Suprapubic skin (tissue), 4 donors: ENCODE measurements around the gene NEURL3. TPM values are rescaled to one million over a fixed set of nuclear protein-coding genes. Genes with fewer than 3 reads are reported as not detected.

Experiments used
- DNase-seq, 2 donors: peaks; one replicate each; pipeline ENCODE4 v3.0.0-alpha.2; 2019; ENCODE audit warnings: low spot score in 2 of 2
- H3K27ac ChIP-seq: fragments of 200-600 bp; sonication (generic); one replicate; pipeline ENCODE4 v1.5.1; 2019
- H3K27me3 ChIP-seq: fragments of 200-600 bp; sonication (generic); one replicate; pipeline ENCODE4 v1.5.1; 2019
- H3K36me3 ChIP-seq: fragments of 200-600 bp; sonication (generic); one replicate; pipeline ENCODE4 v1.5.1; 2019
- H3K4me1 ChIP-seq: fragments of 200-600 bp; sonication (generic); one replicate; pipeline ENCODE4 v1.5.1; 2019
- H3K4me3 ChIP-seq: fragments of 200-600 bp; sonication (generic); one replicate; pipeline ENCODE4 v1.5.1; 2019; ENCODE audit warnings: mild to moderate bottlenecking
- H3K9me3 ChIP-seq: fragments of 200-600 bp; sonication (generic); one replicate; pipeline ENCODE4 v1.5.1; 2019
- EP300 ChIP-seq: sonication (generic); formaldehyde crosslinking; IDR thresholded peaks from one replicate; pipeline ENCODE4 v1.6.1; 2017; ENCODE audit warnings: antibody characterized with exemption
- POLR2A ChIP-seq, 2 donors: fragments of 450-650 bp; IDR thresholded peaks; one replicate each; pipeline ENCODE4 v1.6.1; 2017; ENCODE audit warnings: antibody characterized with exemption in 2 of 2, mild to moderate bottlenecking in 2 of 2, moderate library complexity in 2 of 2
- POLR2AphosphoS5 ChIP-seq, 3 donors: sonication (generic); formaldehyde crosslinking; IDR thresholded peaks; one replicate each; pipeline ENCODE4 v1.6.1; 2017; ENCODE audit warnings: antibody characterized with exemption in 3 of 3
- WGBS: methylation state at CpG from one replicate; pipeline ENCODE4 v1.1.5; 2018; 5-methylcytosine and 5-hydroxymethylcytosine counted together
- total RNA-seq, 4 donors: library from RNA; depleted of rRNA; stranded (reverse); fragments of >200 nt; gene quantifications; one replicate each; pipeline ENCODE4 v1.1.0, GENCODE V29; 2016
- TF ChIP-seq, protein P1 (sequence below), 2 donors: fragments of 200-600 bp in 1 of 2; fragments of 450-650 bp in 1 of 2; sonication (generic) in 1 of 2; IDR thresholded peaks; one replicate each; pipeline ENCODE4 v1.5.1; 2016 to 2019; ENCODE audit warnings: antibody characterized with exemption in 2 of 2, mild to moderate bottlenecking in 1 of 2, moderate library complexity in 1 of 2

Gene NEURL3
- total RNA-seq, 4 donors from 2014 or later, result 0.52 to 2.6 (median 1.5) TPM

DNA sequence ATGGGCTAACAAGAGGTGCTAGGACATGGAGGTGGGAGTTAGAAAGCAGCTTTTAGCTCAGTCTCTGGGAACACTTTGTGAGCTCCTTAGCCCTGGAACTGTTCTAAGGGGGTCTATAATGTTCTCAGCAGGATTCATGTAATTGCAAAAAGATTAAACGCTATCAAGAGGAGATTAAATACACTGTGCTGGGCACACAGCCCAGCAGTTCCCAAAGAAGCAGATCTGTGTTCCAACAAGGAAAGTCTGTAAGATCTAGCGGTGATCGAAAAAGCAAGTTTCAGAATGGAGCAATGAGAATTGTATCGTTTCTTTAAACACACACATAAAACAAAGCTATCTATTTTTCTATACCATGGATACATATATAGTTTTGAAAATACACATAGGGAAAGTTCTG is 29.0 kb upstream of the NEURL3 start:
- no peaks in the 10 kb centered on the region for H3K36me3 ChIP-seq
- WGBS, result 28% methylated on average over 4 of the region's 4 CpGs
- H3K4me3 ChIP-seq, result no peak overlapping the region
- peak overlapping the region; percentile 81 for H3K27ac ChIP-seq
- no peaks in the 10 kb centered on the region for H3K9me3 ChIP-seq
- H3K4me1 ChIP-seq, result peaks cover 77% of the 10 kb centered on the region
- DNase-seq, result no peak
- H3K27me3 ChIP-seq, result no peaks in the 10 kb centered on the region
- TF ChIP-seq, protein P1, sequence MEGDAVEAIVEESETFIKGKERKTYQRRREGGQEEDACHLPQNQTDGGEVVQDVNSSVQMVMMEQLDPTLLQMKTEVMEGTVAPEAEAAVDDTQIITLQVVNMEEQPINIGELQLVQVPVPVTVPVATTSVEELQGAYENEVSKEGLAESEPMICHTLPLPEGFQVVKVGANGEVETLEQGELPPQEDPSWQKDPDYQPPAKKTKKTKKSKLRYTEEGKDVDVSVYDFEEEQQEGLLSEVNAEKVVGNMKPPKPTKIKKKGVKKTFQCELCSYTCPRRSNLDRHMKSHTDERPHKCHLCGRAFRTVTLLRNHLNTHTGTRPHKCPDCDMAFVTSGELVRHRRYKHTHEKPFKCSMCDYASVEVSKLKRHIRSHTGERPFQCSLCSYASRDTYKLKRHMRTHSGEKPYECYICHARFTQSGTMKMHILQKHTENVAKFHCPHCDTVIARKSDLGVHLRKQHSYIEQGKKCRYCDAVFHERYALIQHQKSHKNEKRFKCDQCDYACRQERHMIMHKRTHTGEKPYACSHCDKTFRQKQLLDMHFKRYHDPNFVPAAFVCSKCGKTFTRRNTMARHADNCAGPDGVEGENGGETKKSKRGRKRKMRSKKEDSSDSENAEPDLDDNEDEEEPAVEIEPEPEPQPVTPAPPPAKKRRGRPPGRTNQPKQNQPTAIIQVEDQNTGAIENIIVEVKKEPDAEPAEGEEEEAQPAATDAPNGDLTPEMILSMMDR (IDR thresholded peaks at IDR 0.05), result no peak
- TF ChIP-seq EP300, result no peak

DNA sequence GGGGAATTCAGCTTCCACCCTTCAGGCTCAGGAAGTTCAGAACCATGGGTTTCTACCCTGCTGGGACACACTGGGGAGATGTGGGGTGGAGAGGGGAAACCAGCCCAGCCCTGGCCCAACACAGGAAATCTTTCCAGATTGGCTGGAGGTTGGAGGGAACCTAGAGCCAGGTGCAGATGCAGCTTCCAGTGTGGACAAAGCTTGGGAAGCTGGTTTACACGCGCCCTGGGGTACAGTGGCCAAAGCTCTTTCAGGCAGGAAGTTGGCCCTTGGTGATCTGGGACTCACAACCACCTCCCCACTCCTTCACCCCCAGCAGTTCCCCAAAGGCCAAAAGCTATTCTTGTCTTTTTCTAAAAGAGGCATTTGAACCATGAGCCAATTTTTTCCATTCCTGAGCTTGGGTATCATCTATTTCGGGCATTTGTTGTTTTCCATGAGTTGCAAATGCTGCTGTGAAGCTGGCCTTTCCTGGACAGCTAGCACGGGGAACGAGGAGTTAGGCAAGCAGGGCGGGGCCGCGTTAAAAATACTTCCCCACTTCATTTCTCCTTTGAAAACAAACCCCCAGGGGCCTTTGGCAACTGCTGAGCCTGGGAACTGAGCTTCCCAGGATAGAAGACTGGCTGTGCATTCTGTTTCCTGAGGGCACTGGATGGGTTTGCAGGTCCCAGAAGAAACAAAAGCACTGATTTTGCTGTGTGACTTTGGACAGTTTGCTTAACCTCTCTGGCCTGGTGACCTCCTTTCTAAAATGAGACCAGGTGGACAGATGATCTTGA is 28.3 kb upstream of the NEURL3 start:
- H3K36me3 ChIP-seq, result no peaks in the 10 kb centered on the region
- no peaks in the 10 kb centered on the region for H3K9me3 ChIP-seq
- WGBS, result 11% methylated on average over 6 of the region's 8 CpGs
- H3K27ac ChIP-seq, result peak overlapping the region; percentile 81
- peaks cover 76% of the 10 kb centered on the region for H3K4me1 ChIP-seq
- H3K4me3 ChIP-seq, result no peak overlapping the region
- TF ChIP-seq POLR2A (IDR thresholded peaks at IDR 0.05), result no peak
- TF ChIP-seq EP300, result peak; percentile 46
- TF ChIP-seq, protein P1 (IDR thresholded peaks at IDR 0.05), result no peak
- peak; percentile 60 to 90 (median 75) for TF ChIP-seq POLR2AphosphoS5 (IDR thresholded peaks at IDR 0.05)
- DNase-seq, result peak; percentile 93 to 96
- no peaks in the 10 kb centered on the region for H3K27me3 ChIP-seq

DNA sequence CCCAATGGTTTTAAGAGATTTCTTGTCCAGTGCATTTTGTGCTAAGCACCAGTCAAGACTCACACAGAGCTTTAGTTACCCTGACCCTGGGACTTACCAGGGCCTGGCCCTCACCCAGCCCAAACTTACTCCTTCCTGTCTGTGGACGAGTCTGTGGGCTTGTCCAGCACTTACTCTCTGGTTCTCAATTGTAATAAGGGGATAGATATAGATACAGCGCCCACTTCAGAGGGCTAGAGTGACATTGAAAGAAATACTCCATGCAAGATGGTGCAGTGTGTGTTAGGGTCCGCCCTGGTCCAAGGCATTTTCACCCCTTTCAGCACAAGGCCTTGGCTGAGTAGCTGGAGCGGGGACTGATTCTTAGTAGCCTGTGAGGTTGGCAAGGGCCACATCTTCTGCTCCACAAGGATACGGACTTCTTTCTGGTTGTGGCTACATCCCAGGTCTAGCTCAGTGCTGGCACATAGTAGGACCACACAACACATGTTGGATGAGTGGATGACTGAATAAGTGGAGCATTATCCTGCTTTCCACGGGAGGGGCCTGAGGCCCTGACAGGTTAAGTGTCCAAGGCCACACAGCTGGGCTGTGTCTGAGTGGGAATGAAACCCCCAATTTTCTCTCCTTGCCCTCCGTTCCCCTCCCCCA is 27.6 kb upstream of the NEURL3 start:
- no peaks in the 10 kb centered on the region for H3K36me3 ChIP-seq
- no peaks in the 10 kb centered on the region for H3K9me3 ChIP-seq
- H3K4me1 ChIP-seq, result peaks cover 77% of the 10 kb centered on the region
- no peaks in the 10 kb centered on the region for H3K27me3 ChIP-seq
- TF ChIP-seq POLR2A (IDR thresholded peaks at IDR 0.05) (no peak), POLR2AphosphoS5 (IDR thresholded peaks at IDR 0.05) (no peak), EP300 (no peak)
- TF ChIP-seq, protein P1 (IDR thresholded peaks at IDR 0.05), result no peak
- H3K27ac ChIP-seq, result peak overlapping the region; percentile 81
- DNase-seq, result no peak
- no peak overlapping the region for H3K4me3 ChIP-seq
- WGBS, result 67% methylated on average over 7 of the region's 7 CpGs

DNA sequence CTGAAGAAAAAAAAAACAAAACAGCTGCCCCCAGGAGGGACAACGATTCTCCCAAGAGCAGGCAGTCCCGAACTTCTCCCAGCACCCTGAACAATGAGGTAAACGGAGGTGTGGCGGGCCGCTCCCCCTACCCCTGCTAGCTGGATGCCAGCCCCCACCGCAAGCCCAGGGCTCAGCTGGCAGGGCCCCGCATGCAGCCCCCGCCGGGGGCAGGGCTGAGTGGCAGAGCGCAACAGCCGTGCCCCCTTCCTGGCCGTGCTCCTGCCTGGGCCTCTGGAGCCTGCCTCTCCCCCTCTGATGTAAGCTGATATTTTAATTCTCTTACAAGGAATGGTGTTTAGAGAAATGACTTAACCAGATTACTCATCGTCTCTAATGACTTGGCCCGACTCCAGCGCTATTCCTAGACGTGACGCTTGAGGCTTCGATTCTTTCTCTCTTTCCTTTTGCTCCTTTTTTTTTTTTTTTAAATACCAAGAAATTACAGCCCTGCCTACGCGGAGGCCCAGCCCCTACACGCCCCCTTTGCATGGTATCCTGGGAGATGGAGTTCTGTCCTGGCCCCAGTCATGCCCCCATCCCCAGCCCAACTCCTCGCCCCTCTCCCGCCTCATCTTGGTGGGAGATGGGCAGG is 26.8 kb upstream of the NEURL3 start:
- TF ChIP-seq EP300 (peak; percentile 37), POLR2AphosphoS5 (IDR thresholded peaks at IDR 0.05) (peak in 2 of 3 donors; percentile 57 to 62), POLR2A (IDR thresholded peaks at IDR 0.05) (no peak)
- WGBS, result 6% methylated on average over 22 of the region's 23 CpGs
- Histone ChIP-seq H3K36me3 (no peaks in the 10 kb centered on the region), H3K4me1 (peaks cover 79% of the 10 kb centered on the region), H3K27ac (peak overlapping the region; percentile 82), H3K9me3 (no peaks in the 10 kb centered on the region), H3K4me3 (peak overlapping the region; percentile 37), H3K27me3 (no peaks in the 10 kb centered on the region)
- peak; percentile 98 for DNase-seq

DNA sequence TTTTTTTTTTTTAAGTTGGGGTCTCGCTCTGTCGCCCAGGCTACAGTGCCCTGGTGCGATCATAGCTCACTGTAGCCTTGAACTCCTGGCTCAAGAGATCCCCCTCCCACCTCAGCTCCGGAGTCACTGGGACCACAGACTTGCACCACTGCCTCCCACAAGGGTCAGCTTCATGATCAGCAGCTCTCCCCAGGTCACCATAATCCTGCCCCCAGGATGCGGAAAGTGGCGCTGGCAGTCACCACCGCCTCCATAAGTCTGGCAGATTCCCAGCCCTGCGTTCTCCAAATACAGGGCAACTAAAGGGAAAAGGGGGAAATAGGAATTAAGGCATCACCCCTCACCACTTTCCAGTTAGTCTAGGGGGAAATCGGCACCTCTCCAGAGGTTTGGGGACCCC is 26.2 kb upstream of the NEURL3 start:
- H3K27ac ChIP-seq, result peak overlapping the region; percentile 82
- DNase-seq, result no peak
- peak overlapping the region; percentile 37 for H3K4me3 ChIP-seq
- 69% methylated on average over 9 of the region's 9 CpGs for WGBS
- H3K36me3 ChIP-seq, result no peaks in the 10 kb centered on the region
- no peaks in the 10 kb centered on the region for H3K27me3 ChIP-seq
- no peak for TF ChIP-seq EP300
- no peak for TF ChIP-seq POLR2AphosphoS5 (IDR thresholded peaks at IDR 0.05)
- TF ChIP-seq, protein P1 (IDR thresholded peaks at IDR 0.05), result no peak
- no peak for TF ChIP-seq POLR2A (IDR thresholded peaks at IDR 0.05)
- H3K4me1 ChIP-seq, result peaks cover 81% of the 10 kb centered on the region
- no peaks in the 10 kb centered on the region for H3K9me3 ChIP-seq
